ENCODE measurements around the gene PRELID3B. TPM values are rescaled to one million over a fixed set of nuclear protein-coding genes. Genes with fewer than 3 reads are reported as not detected.

The PRELID3B gene
- total RNA-seq, 1 experiment from 2014 or later: 52.6 TPM

DNA sequence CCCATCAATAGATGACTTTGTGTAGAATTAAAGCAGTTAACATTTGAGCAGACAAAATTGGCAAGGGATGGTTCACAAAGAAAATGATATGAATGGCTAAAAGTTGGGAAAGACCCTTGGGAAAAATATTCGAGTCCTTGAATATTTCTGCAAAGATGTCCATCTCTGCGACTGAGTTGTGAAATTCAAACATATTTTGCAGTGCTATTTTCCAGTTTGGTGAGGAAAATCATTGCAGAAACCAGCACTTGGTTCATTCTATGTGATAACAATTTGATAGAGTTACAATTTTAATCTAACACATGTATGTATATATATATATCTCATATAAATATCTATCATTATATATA lies 6.1 kb upstream of the PRELID3B start:
- TF ChIP-seq, protein P1, sequence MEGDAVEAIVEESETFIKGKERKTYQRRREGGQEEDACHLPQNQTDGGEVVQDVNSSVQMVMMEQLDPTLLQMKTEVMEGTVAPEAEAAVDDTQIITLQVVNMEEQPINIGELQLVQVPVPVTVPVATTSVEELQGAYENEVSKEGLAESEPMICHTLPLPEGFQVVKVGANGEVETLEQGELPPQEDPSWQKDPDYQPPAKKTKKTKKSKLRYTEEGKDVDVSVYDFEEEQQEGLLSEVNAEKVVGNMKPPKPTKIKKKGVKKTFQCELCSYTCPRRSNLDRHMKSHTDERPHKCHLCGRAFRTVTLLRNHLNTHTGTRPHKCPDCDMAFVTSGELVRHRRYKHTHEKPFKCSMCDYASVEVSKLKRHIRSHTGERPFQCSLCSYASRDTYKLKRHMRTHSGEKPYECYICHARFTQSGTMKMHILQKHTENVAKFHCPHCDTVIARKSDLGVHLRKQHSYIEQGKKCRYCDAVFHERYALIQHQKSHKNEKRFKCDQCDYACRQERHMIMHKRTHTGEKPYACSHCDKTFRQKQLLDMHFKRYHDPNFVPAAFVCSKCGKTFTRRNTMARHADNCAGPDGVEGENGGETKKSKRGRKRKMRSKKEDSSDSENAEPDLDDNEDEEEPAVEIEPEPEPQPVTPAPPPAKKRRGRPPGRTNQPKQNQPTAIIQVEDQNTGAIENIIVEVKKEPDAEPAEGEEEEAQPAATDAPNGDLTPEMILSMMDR (conservative IDR thresholded peaks at IDR 0.05): no peak
- H3K9me3 Mint-ChIP-seq: no peaks in the 10 kb centered on the region
- Histone ChIP-seq H3K79me1 (ENCODE audit: insufficient read depth, low read depth, low read length, poor library complexity, severe bottlenecking) (no peaks in the 10 kb centered on the region), H3K4me2 (ENCODE audit: insufficient read depth, insufficient read length, low read length) (no peak overlapping the region), H4K5ac (ENCODE audit: insufficient read length, low read depth, low read length) (no peak overlapping the region), H3K4me1 (ENCODE audit: insufficient read depth, low read length) (0 out of 2 replicates have a peak, but pooled peaks cover 2% of the 10 kb centered on the region), H3K18ac (ENCODE audit: insufficient read length, low read depth, low read length) (no peak overlapping the region), H3K79me2 (ENCODE audit: insufficient read depth, low read length) (no peaks in the 10 kb centered on the region), H3T11ph (ENCODE audit: low read length) (no peak overlapping the region), H3K27ac (ENCODE audit: insufficient read length, low read depth, low read length) (no peak overlapping the region), H3K9me3 (ENCODE audit: control insufficient read depth, low read depth, low read length) (no peaks in the 10 kb centered on the region), H4K20me1 (ENCODE audit: control insufficient read depth, insufficient read depth, insufficient read length) (no peaks in the 10 kb centered on the region), H4K91ac (ENCODE audit: insufficient read length, low read depth, low read length) (no peak overlapping the region), H3K9ac (ENCODE audit: extremely low read depth, insufficient read length, low read length) (no peak overlapping the region), H3K4ac (ENCODE audit: low read depth, low read length) (no peak overlapping the region), H4K8ac (replicated peaks; ENCODE audit: insufficient read length, low read depth, low read length) (no peak overlapping the region), H3K23me2 (ENCODE audit: insufficient read length, low read depth, low read length, poor library complexity, severe bottlenecking) (no peaks in the 10 kb centered on the region), H2AFZ (ENCODE audit: low read length) (no peak overlapping the region), H2AK5ac (ENCODE audit: insufficient read length, low read length) (no peak overlapping the region), H3K23ac (ENCODE audit: insufficient read length, low read depth, low read length) (no peak overlapping the region), H2BK12ac (ENCODE audit: insufficient read length, low read depth, low read length) (no peak overlapping the region), H3K14ac (ENCODE audit: insufficient read depth, low read length) (no peak overlapping the region), H3K56ac (ENCODE audit: insufficient read length, low read depth, low read length) (no peak overlapping the region), H3K27me3 (ENCODE audit: insufficient read depth, low read length) (no peaks in the 10 kb centered on the region), H2BK20ac (ENCODE audit: low read depth, low read length, poor library complexity, severe bottlenecking) (no peak overlapping the region), H2BK5ac (ENCODE audit: insufficient read length, low read length) (no peak overlapping the region), H2BK15ac (ENCODE audit: low read depth, low read length) (no peak overlapping the region), H2BK120ac (ENCODE audit: low read depth, low read length, poor library complexity, severe bottlenecking) (no peak overlapping the region)
- H3K4me3 Mint-ChIP-seq: no peak overlapping the region
- no peak for DNase-seq
- no CpG with 5 or more reads among the region's 2 CpGs for WGBS (ENCODE audit: extremely low coverage, insufficient read length, low lambda C conversion rate)
- no peaks in the 10 kb centered on the region for H3K36me3 Mint-ChIP-seq (ENCODE audit: insufficient read depth in 1 of 3, low read depth in 3 of 3)
- peaks cover 33% of the 10 kb centered on the region for H3K27me3 Mint-ChIP-seq (ENCODE audit: low read depth)
- no peak overlapping the region for H3K27ac Mint-ChIP-seq
- H3K4me1 Mint-ChIP-seq: no peaks in the 10 kb centered on the region
